RPMI8226 (cell line): ENCODE measurements around the gene FER1L5.
A peak's percentile ranks its signal among the peaks of the same experiment; 100 is the strongest.

Experiments used
- DNase-seq: peaks from one replicate; pipeline ENCODE4 v3.0.0-alpha.2; 2015

FER1L5 gene

GRCh38 chr2:96699621-96700020 is 57.1 kb downstream of the FER1L5 start:
- DNase-seq = no peak

DNA sequence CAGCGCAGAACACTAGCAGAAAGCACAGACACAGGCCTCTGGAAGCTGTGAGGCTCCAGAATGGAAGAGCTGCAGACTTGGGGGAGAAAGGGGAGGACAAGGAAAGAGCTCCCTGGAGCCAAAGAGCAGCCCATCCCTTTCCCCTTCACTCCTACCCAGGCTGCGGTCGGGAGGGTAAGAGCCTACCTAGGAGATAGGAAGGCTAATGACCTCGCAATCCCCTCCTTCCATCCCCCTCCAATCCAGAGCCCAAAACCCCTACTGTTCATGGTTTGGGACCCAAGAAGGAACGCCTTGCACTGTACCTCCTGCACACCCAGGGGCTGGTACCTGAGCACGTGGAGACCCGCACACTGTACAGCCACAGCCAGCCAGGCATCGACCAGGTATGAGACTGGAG is 57.5 kb downstream of the FER1L5 start:
- no peak for DNase-seq

GRCh38 chr2:96701636-96702035 is 59.1 kb downstream of the FER1L5 start:
- no peak for DNase-seq

DNA sequence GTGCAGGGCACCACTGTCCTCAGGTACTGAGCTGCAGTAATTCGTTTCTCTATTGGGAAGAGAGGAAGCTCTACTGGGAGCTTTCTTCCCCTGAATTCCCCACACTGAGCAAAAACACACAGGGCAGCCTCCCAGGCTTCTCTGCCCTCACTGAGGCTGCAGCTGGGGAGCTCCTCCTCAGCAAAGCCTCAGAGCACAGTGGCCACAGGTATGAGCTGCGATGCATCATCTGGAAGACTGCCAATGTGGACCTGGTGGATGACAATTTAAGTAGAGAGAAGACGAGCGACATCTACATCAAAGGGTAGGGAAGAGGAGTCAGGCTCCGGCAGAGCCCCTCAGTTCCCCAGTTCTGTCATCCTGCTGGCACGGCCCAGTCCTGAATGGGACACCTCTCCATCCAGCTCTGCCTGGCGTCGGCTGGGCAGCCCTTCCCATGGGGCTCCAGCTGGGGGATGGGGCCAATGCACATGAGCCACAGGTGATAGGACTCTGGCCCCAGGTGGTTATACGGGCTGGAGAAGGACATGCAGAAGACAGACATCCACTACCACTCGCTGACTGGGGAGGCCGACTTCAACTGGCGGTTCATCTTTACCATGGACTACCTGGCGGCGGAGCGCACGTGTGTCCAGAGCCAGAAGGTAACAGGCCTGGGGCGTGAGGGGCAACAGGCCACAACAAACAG is 59.7 kb downstream of the FER1L5 start:
- no peak for DNase-seq

DNA sequence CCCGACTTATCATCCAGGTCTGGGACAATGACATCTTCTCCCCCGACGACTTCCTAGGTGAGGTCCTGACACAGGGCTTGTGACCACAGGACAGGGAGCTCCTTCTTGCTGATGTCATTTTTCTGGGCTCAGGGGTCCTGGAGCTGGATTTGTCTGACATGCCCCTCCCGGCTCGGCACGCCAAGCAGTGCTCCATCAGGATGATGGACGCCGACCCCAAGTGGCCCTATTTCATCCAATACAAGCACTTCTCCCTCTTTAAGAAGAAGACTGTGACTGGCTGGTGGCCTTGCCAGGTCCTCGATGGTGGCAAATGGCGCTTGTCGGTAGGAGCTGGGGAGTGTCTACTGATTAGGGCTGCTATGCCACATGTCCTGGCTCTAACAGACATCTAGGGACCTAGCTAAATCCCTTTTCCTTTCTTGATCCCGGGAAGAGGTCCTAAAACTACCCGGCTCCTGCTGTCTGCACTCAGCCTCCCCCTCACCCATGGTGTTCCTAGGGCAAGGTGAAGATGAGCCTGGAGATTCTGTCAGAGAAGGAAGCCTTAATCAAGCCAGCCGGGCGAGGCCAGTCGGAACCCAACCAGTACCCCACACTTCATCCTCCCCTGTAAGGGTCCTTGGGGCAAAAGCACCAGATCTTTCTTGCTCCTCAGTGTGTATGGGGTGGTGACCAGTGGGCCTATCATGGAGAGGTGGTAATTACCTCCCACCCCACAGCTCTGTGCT is 60.6 kb downstream of the FER1L5 start:
- DNase-seq = peak; percentile 1

GRCh38 chr2:96710985-96711384 is 68.4 kb downstream of the FER1L5 start:
- no peak for DNase-seq

DNA sequence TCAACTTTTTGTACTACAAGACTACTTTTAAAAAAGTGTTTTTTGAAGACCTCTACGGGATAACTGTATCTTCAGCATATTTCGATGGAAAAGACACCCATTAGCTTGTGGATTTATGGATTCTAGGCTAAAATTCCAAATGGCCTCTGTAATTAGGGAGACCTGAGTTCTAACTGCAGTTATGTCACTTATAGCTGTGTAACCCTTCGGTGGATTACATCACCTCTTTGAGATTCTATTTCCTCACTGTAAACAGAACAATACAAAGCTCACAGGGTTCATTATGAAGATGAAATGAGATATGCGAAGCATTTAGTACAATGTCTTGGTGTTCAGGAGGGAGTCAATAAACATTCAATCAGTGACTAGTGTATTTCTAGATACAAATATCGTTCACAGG is 73.1 kb downstream of the FER1L5 start:
- no peak for DNase-seq

DNA sequence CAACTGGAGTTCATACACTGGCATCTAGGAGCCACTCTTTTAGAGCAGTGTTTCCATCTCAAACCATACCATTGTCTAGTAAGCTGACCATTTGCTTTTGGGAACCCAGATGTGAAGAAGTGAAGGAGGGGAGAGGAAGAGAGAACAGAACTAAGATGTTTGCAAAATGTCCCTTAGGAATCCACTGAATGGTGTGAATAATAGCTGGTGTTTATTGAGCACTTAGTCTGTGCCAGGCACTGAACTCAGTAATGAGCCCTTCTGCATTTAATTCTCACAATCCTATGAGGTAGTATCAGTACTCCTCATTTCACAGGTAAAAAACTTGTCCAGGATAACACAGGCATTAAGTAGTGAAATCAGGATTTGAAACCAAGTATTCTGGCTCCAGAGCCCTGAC is 73.8 kb downstream of the FER1L5 start:
- DNase-seq = no peak

GRCh38 chr2:96726131-96726530 is 83.6 kb downstream of the FER1L5 start:
- DNase-seq = no peak

DNA sequence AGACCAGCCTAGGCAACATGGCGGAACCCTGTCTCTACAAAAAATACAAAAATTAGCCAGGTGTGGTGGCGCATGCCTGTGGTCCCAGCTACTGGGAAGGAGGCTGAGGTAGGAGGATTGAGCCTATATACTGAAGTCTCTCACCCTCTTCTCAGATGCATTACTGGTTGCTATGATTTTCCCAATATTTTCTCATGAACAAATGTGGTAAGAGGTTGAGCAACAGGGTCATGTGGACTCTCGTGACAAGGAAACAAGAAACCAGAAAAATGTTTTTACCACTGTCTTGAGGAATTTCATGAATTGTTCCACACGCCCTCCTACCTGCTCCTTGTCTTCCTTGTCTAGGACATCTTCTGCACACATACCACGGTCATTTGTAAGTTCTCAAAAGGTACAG is 84.9 kb downstream of the FER1L5 start:
- no peak for DNase-seq

GRCh38 chr2:96729748-96730147 is 87.2 kb downstream of the FER1L5 start:
- no peak for DNase-seq

- no peak for DNase-seq
These were observed 87.6 kb downstream of the FER1L5 start for GRCh38 chr2:96730212-96730611.

DNA sequence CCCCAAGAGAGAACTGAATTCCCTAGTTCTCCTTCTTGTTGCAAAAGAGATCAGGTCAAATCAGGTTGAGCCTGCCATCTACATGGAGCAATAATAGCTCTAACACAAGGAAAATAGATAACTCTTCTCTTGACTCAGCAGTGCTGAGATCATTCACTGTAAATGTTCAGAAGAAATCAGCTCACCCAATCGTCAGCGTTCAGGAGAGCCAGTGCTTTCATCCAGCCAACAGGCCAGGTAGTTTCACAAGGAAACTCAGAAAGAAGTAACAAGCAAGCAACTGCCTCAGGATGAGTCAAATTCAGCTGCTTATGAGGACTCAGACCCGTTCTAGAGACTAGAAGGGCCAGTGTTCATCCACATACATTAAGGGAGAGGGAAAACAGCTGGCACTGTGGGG is 91.4 kb downstream of the FER1L5 start:
- no peak for DNase-seq

DNA sequence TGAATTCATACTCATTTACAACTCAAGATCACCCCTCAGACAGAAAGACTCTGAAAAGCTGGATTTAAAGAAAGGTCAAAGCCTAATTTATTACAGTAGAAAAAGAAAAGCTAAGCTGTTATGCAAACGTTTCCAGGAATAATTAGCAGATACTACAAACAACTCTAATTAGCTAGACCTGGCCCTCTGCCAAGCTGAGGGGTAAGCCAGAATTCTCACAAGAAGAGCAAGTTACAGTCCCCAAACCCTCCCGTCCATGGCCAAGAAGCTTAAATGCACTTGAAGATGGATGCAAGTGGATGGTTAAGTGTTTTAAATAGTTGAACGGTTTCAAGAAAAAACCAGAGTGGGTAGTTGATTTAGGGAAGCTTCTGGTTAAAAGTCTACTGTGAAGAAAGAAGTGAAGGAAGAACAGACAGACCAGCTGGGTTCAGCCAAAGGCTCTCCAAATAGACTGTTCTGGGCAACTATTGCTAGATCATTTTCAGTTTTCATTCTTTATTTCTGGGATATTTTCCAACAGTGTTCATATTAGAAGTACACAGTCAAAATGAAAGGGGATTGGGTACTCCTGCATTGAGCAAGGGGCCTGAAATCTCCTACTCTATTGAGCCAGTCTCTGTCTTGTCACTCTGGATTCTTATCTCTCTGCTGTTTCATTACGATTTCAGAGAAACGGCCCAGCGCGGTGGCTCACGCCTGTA is 92.5 kb downstream of the FER1L5 start:
- no peak for DNase-seq

DNA sequence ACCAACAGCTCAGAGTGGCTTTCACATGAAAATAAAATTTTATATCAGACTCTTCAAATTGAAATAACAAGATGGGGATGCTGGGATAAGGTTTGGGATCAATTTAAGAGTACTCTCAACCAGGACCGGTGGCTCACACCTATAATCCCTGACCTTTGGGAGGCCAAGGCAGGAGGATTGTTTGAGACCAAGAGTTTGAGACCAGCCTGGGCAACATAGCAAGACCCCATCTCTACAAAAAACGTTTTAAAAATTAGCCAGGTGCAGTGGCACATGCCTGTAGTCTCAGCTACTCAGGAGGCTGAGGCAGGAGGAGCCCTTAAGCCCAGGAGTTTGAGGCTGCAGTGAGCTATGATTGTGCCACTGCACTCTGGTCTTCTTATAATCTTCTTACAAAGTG is 94.7 kb downstream of the FER1L5 start:
- no peak for DNase-seq

DNA sequence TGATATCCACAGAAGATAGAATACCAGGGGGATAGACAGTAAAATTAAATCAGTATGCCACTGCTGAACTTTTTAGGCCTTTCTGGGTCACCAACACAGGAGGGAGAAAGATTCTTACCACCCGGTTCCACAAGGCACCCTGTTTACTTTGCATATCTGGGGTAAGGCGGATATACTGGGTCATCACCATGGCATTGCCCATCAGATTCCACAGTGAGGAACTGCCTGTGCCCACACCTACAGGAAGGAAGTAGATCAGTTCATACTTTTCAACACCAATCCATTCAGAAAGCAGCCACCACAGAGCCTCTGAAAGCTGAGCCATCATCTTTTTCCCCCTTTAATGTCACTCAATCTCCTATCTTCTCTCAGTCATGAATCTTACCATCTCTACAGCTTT is 95.3 kb downstream of the FER1L5 start:
- DNase-seq = no peak

- DNase-seq = no peak
These were observed 96.6 kb downstream of the FER1L5 start for GRCh38 chr2:96739076-96739632.

GRCh38 chr2:96739633-96740428 is 97.3 kb downstream of the FER1L5 start, which contains the start of gene LMAN2L:
TSS of gene LMAN2L (minus strand) at chr2:96740064. CDS start at chr2:96740040, 24 bp downstream.
- peak; percentile 98 for DNase-seq

GRCh38 chr2:96747061-96747617 is 104.6 kb downstream of the FER1L5 start:
- DNase-seq = no peak

GRCh38 chr2:96751800-96752199 is 109.2 kb downstream of the FER1L5 start:
- DNase-seq = no peak

DNA sequence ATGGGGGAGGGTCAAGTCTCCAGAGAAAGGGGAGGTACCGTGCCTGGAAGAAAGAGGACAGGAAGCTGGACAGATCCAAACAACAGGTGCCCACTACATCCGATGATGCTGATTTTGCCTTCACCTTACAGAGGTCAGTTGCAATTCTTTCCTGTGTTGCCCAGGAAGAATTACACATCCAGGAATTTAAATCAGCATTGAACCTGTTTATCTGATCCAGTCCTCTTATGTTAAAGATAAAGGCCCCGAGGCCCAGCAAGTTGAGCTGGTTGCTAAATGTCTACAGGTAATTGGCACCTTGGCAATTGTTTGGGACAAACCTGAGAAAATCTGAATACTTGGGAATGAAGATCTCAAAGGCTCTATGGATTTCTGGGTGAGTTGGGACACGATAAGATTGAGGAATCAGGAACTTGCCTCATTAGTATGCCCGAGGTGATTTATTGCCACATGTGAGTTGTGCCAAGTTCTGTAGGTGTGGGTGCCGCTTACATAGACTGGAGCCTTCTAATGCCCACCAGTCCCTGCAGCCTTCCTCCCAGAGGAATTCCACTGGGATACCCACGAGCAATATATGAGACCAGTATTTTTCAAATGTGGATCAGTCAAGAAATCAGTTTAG is 111.2 kb downstream of the FER1L5 start:
- no peak for DNase-seq

DNA sequence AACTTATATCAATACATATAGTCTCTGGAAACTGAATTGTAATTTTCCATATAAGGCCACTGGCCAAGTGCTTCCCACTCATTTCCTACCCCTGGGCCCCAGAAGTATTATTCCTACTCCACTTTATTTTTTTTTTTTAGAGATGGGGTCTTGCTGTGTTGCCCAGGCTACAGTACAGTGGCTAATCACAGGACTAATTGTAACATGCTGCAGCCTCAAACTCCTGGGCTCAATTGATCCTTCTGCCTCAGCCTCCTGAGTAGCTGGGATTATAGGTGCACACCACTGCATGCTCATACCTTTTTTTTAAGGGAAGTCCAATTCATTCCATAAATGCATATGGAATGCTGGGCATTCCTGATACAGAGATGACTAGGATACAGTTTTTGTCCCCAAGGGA is 111.8 kb downstream of the FER1L5 start:
- DNase-seq = no peak
